ENCODE measurements around the gene TBL3. TPM values are rescaled to one million over a fixed set of nuclear protein-coding genes. Genes with fewer than 3 reads are reported as not detected.
"Not testable (repeated sequence)": the region's sequence is repeated elsewhere in the genome, so short reads cannot be mapped to it uniquely, and the experiment has no call there.

The TBL3 gene
- polyA plus RNA-seq, 1 donor (not counting 4 experiments of a cell fraction or from before 2014, with no cell fraction given): 27.8 TPM

GRCh38 chr16:1960665-1961630 lies 10.9 kb upstream of the TBL3 start:
- no peaks in the 10 kb centered on the region for H3K27me3 ChIP-seq (ENCODE audit: control insufficient read depth, extremely low read depth, insufficient read depth, low read length)
- peak overlapping the region; percentile 84 to 91 (median 85) for H3K4me3 ChIP-seq (ENCODE audit: control insufficient read depth in 2 of 3, extremely low read depth in 1 of 3, insufficient read depth in 2 of 3, low read depth in 1 of 3, low read length in 3 of 3)
- H2AFZ ChIP-seq (ENCODE audit: control insufficient read depth, low read length): no peak overlapping the region
- H3K79me2 ChIP-seq (ENCODE audit: control insufficient read depth, insufficient read depth, low read length): peaks cover 53% of the 10 kb centered on the region
- FAIRE-seq (peak; percentile 66), DNase-seq (ENCODE audit: low read depth, low spot score) (no peak)
- H4K20me1 ChIP-seq (ENCODE audit: control insufficient read depth, extremely low read depth, insufficient read depth, low read length): peaks cover 28% of the 10 kb centered on the region
- TF ChIP-seq CTCF (optimal IDR thresholded peaks at IDR 0.05 in 1 of 3, IDR thresholded peaks at IDR 0.05 in 1 of 3, conservative IDR thresholded peaks at IDR 0.05 in 1 of 3; ENCODE audit: extremely low read depth in 1 of 3, insufficient read depth in 2 of 3, low read length in 3 of 3) (no peak), EZH2 (IDR thresholded peaks at IDR 0.05; ENCODE audit: low read length) (no peak)
- peak overlapping the region; percentile 88 for H3K9ac ChIP-seq (ENCODE audit: control insufficient read depth, extremely low read depth, insufficient read depth, low read length)
- peaks cover 3% of the 10 kb centered on the region for H3K9me1 ChIP-seq (ENCODE audit: control insufficient read depth, extremely low read depth, insufficient read depth, low read length)
- H3K36me3 ChIP-seq (ENCODE audit: control insufficient read depth in 2 of 2, extremely low read depth in 1 of 2, insufficient read depth in 2 of 2, low read length in 2 of 2): peaks cover 17 to 30% of the 10 kb centered on the region in 2 experiments
- H3K4me1 ChIP-seq (ENCODE audit: control insufficient read depth, extremely low read depth, insufficient read depth, low read length): peaks cover 37% of the 10 kb centered on the region
- dilution Hi-C loops (cut with MboI; ENCODE audit: extremely low pct_ligation_motif_present, low sequenced_read_pairs): no loop called here
- H3K4me2 ChIP-seq (ENCODE audit: control insufficient read depth, extremely low read depth, insufficient read depth, low read depth, low read length): peak overlapping the region; percentile 70
- no peaks in the 10 kb centered on the region for H3K9me3 ChIP-seq (ENCODE audit: control insufficient read depth, low read depth, low read length)
- peak overlapping the region; percentile 51 for H3K27ac ChIP-seq (ENCODE audit: control insufficient read depth, insufficient read depth, low read length)

- H2AFZ ChIP-seq (ENCODE audit: control insufficient read depth, low read length): no peak overlapping the region
- H3K9ac ChIP-seq (ENCODE audit: control insufficient read depth, extremely low read depth, insufficient read depth, low read length): no peak overlapping the region
- peaks cover 39% of the 10 kb centered on the region for H3K4me1 ChIP-seq (ENCODE audit: control insufficient read depth, extremely low read depth, insufficient read depth, low read length)
- H3K27ac ChIP-seq (ENCODE audit: control insufficient read depth, insufficient read depth, low read length): no peak overlapping the region
- dilution Hi-C loops (cut with MboI; ENCODE audit: extremely low pct_ligation_motif_present, low sequenced_read_pairs): no loop called here
- H3K79me2 ChIP-seq (ENCODE audit: control insufficient read depth, insufficient read depth, low read length): peaks cover 58% of the 10 kb centered on the region
- no peaks in the 10 kb centered on the region for H3K27me3 ChIP-seq (ENCODE audit: control insufficient read depth, extremely low read depth, insufficient read depth, low read length)
- DNase-seq (ENCODE audit: low read depth, low spot score) (no peak), FAIRE-seq (no peak)
- peaks cover 28% of the 10 kb centered on the region for H4K20me1 ChIP-seq (ENCODE audit: control insufficient read depth, extremely low read depth, insufficient read depth, low read length)
- peaks cover 17 to 31% of the 10 kb centered on the region in 2 experiments for H3K36me3 ChIP-seq (ENCODE audit: control insufficient read depth in 2 of 2, extremely low read depth in 1 of 2, insufficient read depth in 2 of 2, low read length in 2 of 2)
- TF ChIP-seq CTCF (optimal IDR thresholded peaks at IDR 0.05 in 1 of 3, IDR thresholded peaks at IDR 0.05 in 1 of 3, conservative IDR thresholded peaks at IDR 0.05 in 1 of 3; ENCODE audit: extremely low read depth in 1 of 3, insufficient read depth in 2 of 3, low read length in 3 of 3) (no peak), EZH2 (IDR thresholded peaks at IDR 0.05; ENCODE audit: low read length) (no peak)
- no peaks in the 10 kb centered on the region for H3K9me3 ChIP-seq (ENCODE audit: control insufficient read depth, low read depth, low read length)
- H3K4me3 ChIP-seq (ENCODE audit: control insufficient read depth in 2 of 3, extremely low read depth in 1 of 3, insufficient read depth in 2 of 3, low read depth in 1 of 3, low read length in 3 of 3): peak overlapping the region in 1 of 3 experiments; percentile 32
- peak overlapping the region; percentile 41 for H3K4me2 ChIP-seq (ENCODE audit: control insufficient read depth, extremely low read depth, insufficient read depth, low read depth, low read length)
- peaks cover 3% of the 10 kb centered on the region for H3K9me1 ChIP-seq (ENCODE audit: control insufficient read depth, extremely low read depth, insufficient read depth, low read length)
Observed at GRCh38 chr16:1961651-1962067, 10.2 kb upstream of the TBL3 start.

- peaks cover 39% of the 10 kb centered on the region for H3K4me1 ChIP-seq (ENCODE audit: control insufficient read depth, extremely low read depth, insufficient read depth, low read length)
- H3K27ac ChIP-seq (ENCODE audit: control insufficient read depth, insufficient read depth, low read length); DNase-seq (ENCODE audit: low read depth, low spot score); H2AFZ ChIP-seq (ENCODE audit: control insufficient read depth, low read length); H3K9me3 ChIP-seq (ENCODE audit: control insufficient read depth, low read depth, low read length); FAIRE-seq; H3K27me3 ChIP-seq (ENCODE audit: control insufficient read depth, extremely low read depth, insufficient read depth, low read length); H3K9me1 ChIP-seq (ENCODE audit: control insufficient read depth, extremely low read depth, insufficient read depth, low read length); dilution Hi-C loops (cut with MboI; ENCODE audit: extremely low pct_ligation_motif_present, low sequenced_read_pairs): not testable (repeated sequence)
- H3K9ac ChIP-seq (ENCODE audit: control insufficient read depth, extremely low read depth, insufficient read depth, low read length): peak overlapping the region; percentile 85
- H4K20me1 ChIP-seq (ENCODE audit: control insufficient read depth, extremely low read depth, insufficient read depth, low read length): peaks cover 28% of the 10 kb centered on the region
- H3K4me2 ChIP-seq (ENCODE audit: control insufficient read depth, extremely low read depth, insufficient read depth, low read depth, low read length): peak overlapping the region; percentile 91
- H3K36me3 ChIP-seq (ENCODE audit: control insufficient read depth in 2 of 2, extremely low read depth in 1 of 2, insufficient read depth in 2 of 2, low read length in 2 of 2): peaks cover 17 to 31% of the 10 kb centered on the region in 2 experiments
- H3K79me2 ChIP-seq (ENCODE audit: control insufficient read depth, insufficient read depth, low read length): peaks cover 59% of the 10 kb centered on the region
- peak overlapping the region; percentile 59 to 85 (median 76) for H3K4me3 ChIP-seq (ENCODE audit: control insufficient read depth in 2 of 3, extremely low read depth in 1 of 3, insufficient read depth in 2 of 3, low read depth in 1 of 3, low read length in 3 of 3)
Observed at GRCh38 chr16:1962161-1963153, 9.4 kb upstream of the TBL3 start.

All from keratinocyte (primary cell).